ENCODE measurements around the gene ZDHHC3.

DNA sequence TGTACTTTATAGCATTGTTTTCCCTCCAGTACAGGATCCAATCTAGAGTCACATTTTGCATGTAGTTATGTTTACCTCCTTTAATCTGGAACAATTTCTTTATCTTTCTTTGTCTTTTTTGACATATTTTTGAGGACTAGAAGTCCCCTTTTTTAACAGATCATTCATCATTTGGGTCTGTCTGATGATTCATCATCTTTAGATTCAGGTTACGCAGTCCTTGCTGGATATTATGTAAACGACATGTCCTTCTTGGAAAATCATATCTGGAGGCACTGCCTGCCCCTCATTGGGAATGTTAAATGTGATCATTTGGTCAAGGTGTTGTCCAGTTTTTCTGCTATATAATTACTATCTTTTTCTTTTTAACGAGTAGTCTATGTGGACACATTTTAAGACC lies 83.3 kb downstream of the ZDHHC3 start:
- TF ChIP-seq, protein P1, sequence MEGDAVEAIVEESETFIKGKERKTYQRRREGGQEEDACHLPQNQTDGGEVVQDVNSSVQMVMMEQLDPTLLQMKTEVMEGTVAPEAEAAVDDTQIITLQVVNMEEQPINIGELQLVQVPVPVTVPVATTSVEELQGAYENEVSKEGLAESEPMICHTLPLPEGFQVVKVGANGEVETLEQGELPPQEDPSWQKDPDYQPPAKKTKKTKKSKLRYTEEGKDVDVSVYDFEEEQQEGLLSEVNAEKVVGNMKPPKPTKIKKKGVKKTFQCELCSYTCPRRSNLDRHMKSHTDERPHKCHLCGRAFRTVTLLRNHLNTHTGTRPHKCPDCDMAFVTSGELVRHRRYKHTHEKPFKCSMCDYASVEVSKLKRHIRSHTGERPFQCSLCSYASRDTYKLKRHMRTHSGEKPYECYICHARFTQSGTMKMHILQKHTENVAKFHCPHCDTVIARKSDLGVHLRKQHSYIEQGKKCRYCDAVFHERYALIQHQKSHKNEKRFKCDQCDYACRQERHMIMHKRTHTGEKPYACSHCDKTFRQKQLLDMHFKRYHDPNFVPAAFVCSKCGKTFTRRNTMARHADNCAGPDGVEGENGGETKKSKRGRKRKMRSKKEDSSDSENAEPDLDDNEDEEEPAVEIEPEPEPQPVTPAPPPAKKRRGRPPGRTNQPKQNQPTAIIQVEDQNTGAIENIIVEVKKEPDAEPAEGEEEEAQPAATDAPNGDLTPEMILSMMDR (IDR thresholded peaks at IDR 0.05; ENCODE audit: insufficient read depth, low read depth, low read length): no peak
- no peak for TF ChIP-seq EZH2 (IDR thresholded peaks at IDR 0.05; ENCODE audit: insufficient read depth, low read length)
